HFFc6 (cell line): ENCODE results near the gene RGS3. TPM values are rescaled to one million over a fixed set of nuclear protein-coding genes. Genes with fewer than 3 reads are reported as not detected.

ENCODE experiments used
- DNase-seq: peaks from one replicate; pipeline ENCODE4 v3.0.0-alpha.2; 2018
- H3K27ac Mint-ChIP-seq: 2 replicates; pipeline ENCODE4 v1.8.0; 2020; ENCODE audit warnings: mild to moderate bottlenecking, mixed read lengths
- H3K27me3 Mint-ChIP-seq: 2 replicates; pipeline ENCODE4 v1.8.0; 2021; ENCODE audit warnings: mild to moderate bottlenecking, moderate library complexity, mixed read lengths; ENCODE audit not compliant: insufficient read depth
- H3K36me3 Mint-ChIP-seq: 2 replicates; pipeline ENCODE4 v1.8.0; 2021; ENCODE audit warnings: low read depth, mixed read lengths
- H3K4me1 Mint-ChIP-seq: 2 replicates; pipeline ENCODE4 v1.8.0; 2020; ENCODE audit warnings: low read depth, mixed read lengths
- H3K4me3 Mint-ChIP-seq: 2 replicates; pipeline ENCODE4 v1.8.0; 2020; ENCODE audit warnings: mild to moderate bottlenecking, moderate library complexity, mixed read lengths
- H3K9me3 Mint-ChIP-seq: 2 replicates; pipeline ENCODE4 v1.8.0; 2020; ENCODE audit warnings: mild to moderate bottlenecking, mixed read lengths
- total RNA-seq, 6 experiments: library from RNA; stranded (reverse); fragmentation: NEBNext Ultra II Directional; extraction: Animal tissue kit (Norgen Biotek cat#: 25700); gene quantifications; 2 replicates in 1 of 6; 3 replicates in 5 of 6; pipeline ENCODE4 v1.2.3, GENCODE V29; 2021
- TF ChIP-seq, protein P1 (sequence below): fragments of 200-600 bp; sonication (generic); IDR thresholded peaks from 2 replicates; pipeline ENCODE4 v1.5.0; 2021; ENCODE audit warnings: antibody characterized with exemption, mild to moderate bottlenecking

The RGS3 gene
- total RNA-seq, 6 experiments from 2014 or later, result 49.7 to 57.0 (median 52.5) TPM

DNA sequence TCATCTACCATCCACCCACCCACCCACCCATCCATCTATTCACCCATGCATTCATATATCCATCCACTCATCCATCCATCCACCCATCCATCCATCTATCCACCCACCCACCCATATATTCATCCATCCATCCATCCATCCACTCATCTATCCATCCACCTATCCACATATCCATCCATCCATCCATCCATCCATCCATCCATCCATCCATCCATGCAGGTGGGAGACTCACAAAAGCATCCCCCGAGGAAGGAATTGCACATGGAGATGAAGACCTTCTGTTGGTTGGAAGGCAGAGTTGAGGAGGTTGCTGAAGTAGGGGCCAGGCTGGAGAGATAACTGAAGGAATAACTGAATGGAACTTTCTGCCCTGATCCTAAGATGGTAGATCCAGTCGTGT lies 126.9 kb downstream of the RGS3 start:
- no peak for DNase-seq
- TF ChIP-seq, protein P1, sequence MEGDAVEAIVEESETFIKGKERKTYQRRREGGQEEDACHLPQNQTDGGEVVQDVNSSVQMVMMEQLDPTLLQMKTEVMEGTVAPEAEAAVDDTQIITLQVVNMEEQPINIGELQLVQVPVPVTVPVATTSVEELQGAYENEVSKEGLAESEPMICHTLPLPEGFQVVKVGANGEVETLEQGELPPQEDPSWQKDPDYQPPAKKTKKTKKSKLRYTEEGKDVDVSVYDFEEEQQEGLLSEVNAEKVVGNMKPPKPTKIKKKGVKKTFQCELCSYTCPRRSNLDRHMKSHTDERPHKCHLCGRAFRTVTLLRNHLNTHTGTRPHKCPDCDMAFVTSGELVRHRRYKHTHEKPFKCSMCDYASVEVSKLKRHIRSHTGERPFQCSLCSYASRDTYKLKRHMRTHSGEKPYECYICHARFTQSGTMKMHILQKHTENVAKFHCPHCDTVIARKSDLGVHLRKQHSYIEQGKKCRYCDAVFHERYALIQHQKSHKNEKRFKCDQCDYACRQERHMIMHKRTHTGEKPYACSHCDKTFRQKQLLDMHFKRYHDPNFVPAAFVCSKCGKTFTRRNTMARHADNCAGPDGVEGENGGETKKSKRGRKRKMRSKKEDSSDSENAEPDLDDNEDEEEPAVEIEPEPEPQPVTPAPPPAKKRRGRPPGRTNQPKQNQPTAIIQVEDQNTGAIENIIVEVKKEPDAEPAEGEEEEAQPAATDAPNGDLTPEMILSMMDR, result no peak
- H3K27me3 Mint-ChIP-seq, result peaks cover 4% of the 10 kb centered on the region
- no peak overlapping the region for H3K4me3 Mint-ChIP-seq
- H3K36me3 Mint-ChIP-seq, result peaks cover 9% of the 10 kb centered on the region
- H3K27ac Mint-ChIP-seq, result no peak overlapping the region
- H3K9me3 Mint-ChIP-seq, result no peaks in the 10 kb centered on the region
- peaks cover 22% of the 10 kb centered on the region for H3K4me1 Mint-ChIP-seq

DNA sequence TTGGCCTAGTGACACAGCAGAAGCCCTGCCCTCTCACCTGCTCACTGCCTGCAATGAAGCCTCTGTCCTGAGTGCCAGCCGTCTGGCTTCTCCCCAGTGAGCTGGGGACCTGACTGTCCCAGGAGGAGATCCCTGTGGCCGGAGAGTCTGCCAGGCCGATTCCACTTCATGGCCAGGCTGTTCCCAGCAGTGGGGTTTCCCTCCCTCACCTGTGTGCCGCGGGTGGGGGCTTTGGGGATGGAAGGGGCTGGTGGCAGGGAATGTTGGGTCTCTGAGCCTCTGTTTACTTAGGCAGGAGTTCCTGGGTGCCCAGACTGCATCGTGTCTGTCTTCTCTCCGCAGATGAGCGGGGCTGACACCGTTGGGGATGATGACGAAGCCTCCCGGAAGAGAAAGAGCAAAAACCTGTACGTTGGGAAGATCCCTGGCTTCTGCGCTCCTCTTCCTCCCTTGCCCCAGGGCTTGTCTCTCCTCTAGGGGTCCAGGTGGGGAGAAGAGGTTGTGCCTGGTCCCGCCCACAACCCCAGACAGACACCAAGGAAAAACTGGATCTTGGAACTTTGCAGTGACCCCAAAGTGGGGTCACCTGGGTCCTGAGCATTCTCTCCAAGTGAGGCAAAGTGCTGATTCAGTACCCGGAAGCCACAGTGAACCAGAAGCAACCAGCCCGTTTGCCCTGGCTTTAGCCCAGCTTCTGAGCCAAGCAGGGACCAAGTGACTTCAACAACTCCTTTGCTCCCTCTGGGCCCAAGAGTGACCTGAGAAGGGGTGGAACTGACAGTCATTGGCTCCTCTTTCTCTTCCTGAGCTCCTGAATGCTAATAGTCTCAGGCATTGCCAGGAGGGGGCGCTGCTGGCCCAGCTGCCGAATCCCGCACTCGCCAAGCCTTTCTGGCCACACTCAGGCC lies 127.7 kb downstream of the RGS3 start:
- Mint-ChIP-seq H3K9me3 (no peaks in the 10 kb centered on the region), H3K4me1 (peaks cover 31% of the 10 kb centered on the region), H3K36me3 (peaks cover 18% of the 10 kb centered on the region), H3K27ac (no peak overlapping the region), H3K27me3 (peaks cover 7% of the 10 kb centered on the region), H3K4me3 (no peak overlapping the region)
- TF ChIP-seq, protein P1, result peak; percentile 99
- peak; percentile 69 for DNase-seq

DNA sequence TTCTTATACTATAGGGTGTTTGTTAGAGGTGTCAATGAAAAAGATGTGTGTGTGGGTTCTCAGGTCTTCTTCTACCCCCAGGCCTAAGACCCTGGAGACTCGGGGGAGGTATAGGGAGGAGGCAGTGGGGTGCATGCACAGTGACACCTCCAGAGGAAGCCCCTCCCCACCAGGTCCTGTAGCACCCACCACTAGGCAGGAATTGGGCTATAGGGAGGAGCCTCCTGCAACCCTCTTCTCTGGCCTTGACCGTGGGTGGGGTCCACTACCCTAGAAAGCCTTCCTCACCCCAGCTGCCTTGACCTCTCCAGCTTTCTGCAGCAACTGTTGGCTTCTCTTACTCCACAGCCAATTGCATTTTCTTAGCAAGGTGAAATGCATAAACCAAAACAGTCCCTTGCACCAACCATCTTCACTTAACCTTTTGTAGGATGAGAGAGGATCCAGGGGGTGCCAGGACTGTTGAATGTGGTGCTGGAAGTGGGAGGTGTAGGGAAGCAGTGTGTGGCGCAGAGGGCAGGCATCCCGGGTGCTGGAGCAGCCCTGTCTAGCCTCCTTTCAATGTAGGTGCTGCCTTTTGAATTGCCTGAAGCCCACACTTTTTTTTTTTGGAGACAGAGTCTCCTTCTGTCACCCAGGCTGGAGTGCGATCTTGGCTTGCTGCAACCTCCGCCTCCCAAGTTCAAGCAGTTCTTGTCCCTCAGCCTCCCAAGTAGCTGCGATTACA lies 128.5 kb downstream of the RGS3 start:
- H3K4me3 Mint-ChIP-seq, result no peak overlapping the region
- H3K36me3 Mint-ChIP-seq, result peaks cover 25% of the 10 kb centered on the region
- H3K27ac Mint-ChIP-seq, result no peak overlapping the region; the same call in 1 of the 2 replicates
- TF ChIP-seq, protein P1, result peak; percentile 63
- peaks cover 39% of the 10 kb centered on the region for H3K4me1 Mint-ChIP-seq
- no peak for DNase-seq
- no peaks in the 10 kb centered on the region for H3K9me3 Mint-ChIP-seq
- H3K27me3 Mint-ChIP-seq, result peaks cover 7% of the 10 kb centered on the region

DNA sequence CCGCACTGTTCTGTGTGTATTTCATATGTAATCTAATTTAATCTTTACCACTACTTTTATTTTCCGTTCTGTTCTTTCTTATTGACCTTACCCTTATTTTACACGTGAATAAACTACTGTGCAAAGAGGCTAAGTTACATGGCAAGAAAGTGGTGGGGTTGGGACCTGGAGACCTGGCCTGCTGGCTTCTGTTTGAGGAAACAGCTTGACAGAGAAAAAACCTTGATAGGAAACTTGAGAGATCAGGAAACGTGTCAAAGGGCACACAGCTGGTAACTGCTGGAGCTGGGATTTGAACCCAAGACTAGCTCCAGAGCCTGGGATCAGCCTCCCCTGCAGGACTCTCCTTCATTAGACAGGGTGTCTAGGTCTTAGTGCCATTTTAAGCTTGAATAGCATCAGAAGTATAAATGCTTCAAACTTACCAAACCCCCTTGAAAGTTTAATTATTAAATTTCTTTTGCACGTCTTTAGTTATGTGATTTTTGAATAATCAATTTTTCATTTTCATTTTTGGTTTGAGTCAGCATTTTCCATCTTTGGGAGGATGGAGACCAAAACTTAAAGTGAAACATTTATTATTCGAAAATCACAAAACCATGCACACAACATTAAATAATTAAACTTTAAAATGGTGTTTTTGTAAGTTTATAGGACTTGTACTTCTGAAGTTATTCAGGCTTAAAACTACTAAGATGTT lies 129.5 kb downstream of the RGS3 start:
- Mint-ChIP-seq H3K27me3 (peaks cover 7% of the 10 kb centered on the region), H3K4me1 (peaks cover 47% of the 10 kb centered on the region), H3K4me3 (peak overlapping the region; percentile 96), H3K36me3 (peaks cover 29% of the 10 kb centered on the region), H3K9me3 (no peaks in the 10 kb centered on the region), H3K27ac (peak overlapping the region; percentile 92)
- TF ChIP-seq, protein P1, result no peak
- no peak for DNase-seq

DNA sequence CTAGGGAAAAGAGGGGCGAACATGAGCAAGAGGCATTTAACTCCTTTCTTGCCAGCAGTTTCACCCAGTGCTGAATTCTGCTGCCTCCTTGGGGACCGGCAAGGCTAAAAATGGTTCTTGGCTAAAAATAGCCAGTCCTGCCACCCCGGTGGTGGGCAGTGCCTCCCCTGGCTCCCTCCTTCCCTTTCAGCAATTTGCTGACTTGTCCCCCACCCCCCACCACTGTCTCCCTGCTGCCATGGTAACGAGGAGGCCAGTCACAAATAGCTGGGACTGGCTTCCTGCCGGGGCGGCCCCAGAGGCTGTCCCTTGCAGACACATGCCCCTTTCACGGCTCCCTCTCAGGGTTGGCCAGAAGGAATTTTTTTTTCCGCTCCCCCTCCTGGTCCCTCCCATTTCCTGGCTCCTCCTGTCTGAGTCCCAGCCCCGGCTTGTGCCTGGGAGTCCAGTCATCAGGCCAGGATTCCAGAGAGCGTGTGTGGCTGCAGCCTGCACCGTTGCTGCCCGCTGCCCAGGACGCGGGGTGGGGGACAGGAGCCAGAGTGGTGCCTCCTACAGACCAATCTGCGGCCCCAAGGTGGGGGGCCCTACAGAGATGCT lies 130.3 kb downstream of the RGS3 start:
- H3K4me1 Mint-ChIP-seq, result peaks cover 55% of the 10 kb centered on the region
- peaks cover 29% of the 10 kb centered on the region for H3K36me3 Mint-ChIP-seq
- H3K27me3 Mint-ChIP-seq, result peaks cover 7% of the 10 kb centered on the region
- no peaks in the 10 kb centered on the region for H3K9me3 Mint-ChIP-seq
- TF ChIP-seq, protein P1, result peak; percentile 23
- peak; percentile 99 for DNase-seq
- H3K27ac Mint-ChIP-seq, result peak overlapping the region; percentile 92
- H3K4me3 Mint-ChIP-seq, result peak overlapping the region; percentile 96
